Measurements from ENCODE around the gene ODAD4. TPM values are rescaled to one million over a fixed set of nuclear protein-coding genes. Genes with fewer than 3 reads are reported as not detected.

Gene ODAD4
- polyA plus RNA-seq, 1 of the 3 experiments (the other 2 are of a cell fraction), result 1.1 TPM

DNA sequence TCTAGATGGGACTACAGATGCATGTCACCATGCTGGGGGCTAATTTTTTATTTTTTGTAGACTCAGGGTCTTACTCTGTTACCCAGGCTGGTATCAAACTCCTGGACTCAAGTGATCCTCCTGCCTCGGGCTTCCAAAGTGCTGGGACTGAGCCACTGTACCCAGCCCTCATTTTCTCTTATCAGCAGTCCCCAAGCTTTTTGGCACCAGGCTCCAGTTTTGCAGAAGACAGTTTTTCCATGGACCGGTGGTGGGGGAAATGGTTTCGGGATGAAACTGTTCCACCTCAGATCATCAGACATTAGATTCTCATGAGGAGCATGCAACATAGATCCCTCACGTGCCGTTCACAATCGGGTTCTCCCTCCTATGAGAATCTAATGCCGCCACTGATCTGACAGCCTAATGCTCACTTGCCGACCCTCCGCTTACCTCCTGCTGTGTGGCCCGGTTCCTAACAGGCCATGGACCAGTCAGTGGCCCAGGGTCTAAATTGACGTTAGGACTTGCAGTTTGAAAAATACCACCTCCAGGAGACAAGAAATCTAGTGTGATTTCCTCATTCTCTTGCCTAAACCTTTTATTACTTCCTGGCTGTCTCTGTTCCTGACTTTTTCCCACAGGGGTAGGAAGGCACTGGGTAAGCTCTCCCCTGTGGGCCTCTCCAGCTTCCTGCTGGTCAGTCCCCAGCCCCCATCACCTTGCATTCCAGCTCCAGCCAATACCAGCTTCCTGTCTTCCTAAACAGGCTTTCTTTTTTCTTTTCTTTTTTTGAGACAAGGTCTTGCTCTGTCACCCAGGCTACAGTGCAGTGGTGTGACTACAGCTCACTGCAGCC is 26.8 kb downstream of the ODAD4 start:
- 93% methylated on average over 11 of the region's 11 CpGs for WGBS (ENCODE audit: low lambda C conversion rate)
- Histone ChIP-seq H3K9me3 (no peaks in the 10 kb centered on the region), H3K9me2 (no peaks in the 10 kb centered on the region), H3F3A (replicated peaks; ENCODE audit: insufficient read depth) (peaks cover 4% of the 10 kb centered on the region), H3K27me3 (ENCODE audit: insufficient read depth) (no peaks in the 10 kb centered on the region), H2AFZ (ENCODE audit: low read depth) (no peak overlapping the region), H4K20me1 (ENCODE audit: insufficient read depth) (no peaks in the 10 kb centered on the region), H3K4me3 (ENCODE audit: low read depth in 2 of 2, low read length in 1 of 2) (no peak overlapping the region), H3K27ac (ENCODE audit: low read depth in 2 of 2, low read length in 1 of 2) (no peak overlapping the region), H3K4me2 (no peak overlapping the region), H3K4me1 (ENCODE audit: control insufficient read depth in 1 of 2, insufficient read depth in 2 of 2, low read depth in 1 of 2, low read length in 1 of 2) (peaks cover 0 to 11% of the 10 kb centered on the region in 2 experiments; a peak in 1 of 4 replicates), H3K9ac (no peak overlapping the region), H3K36me3 (replicated peaks in 1 of 2; ENCODE audit: control insufficient read depth in 1 of 2, insufficient read depth in 2 of 2, low read length in 1 of 2) (no peaks in the 10 kb centered on the region), H3K79me2 (ENCODE audit: insufficient read depth) (no peaks in the 10 kb centered on the region)
- POLR2A ChIA-PET, result no interaction called here
- CTCF ChIA-PET, result interaction anchor here (0.6 to 7.1 kb wide), 8 partner anchors 27 to 220 kb away, joined by 3 to 67 read pairs (median 3); partner anchors contain the start of genes DNAJC7, NKIRAS2 and ODAD4
- DNase-seq, result no peak
- TF ChIP-seq, protein P1, sequence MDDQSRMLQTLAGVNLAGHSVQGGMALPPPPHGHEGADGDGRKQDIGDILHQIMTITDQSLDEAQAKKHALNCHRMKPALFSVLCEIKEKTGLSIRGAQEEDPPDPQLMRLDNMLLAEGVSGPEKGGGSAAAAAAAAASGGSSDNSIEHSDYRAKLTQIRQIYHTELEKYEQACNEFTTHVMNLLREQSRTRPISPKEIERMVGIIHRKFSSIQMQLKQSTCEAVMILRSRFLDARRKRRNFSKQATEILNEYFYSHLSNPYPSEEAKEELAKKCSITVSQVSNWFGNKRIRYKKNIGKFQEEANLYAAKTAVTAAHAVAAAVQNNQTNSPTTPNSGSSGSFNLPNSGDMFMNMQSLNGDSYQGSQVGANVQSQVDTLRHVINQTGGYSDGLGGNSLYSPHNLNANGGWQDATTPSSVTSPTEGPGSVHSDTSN (IDR thresholded peaks at IDR 0.05), result no peak
- TF ChIP-seq GATA2 (CRISPR knock-in tag; IDR thresholded peaks at IDR 0.05), result no peak
- no peak for TF ChIP-seq YY1 (IDR thresholded peaks at IDR 0.05; ENCODE audit: low read depth)
- TF ChIP-seq SIN3A (IDR thresholded peaks at IDR 0.05; ENCODE audit: borderline replicate concordance, low read depth, low read length), result no peak
- TF ChIP-seq FOXM1 (IDR thresholded peaks at IDR 0.05; ENCODE audit: low read depth), result no peak
- TF ChIP-seq FOXJ3 (CRISPR knock-in tag; IDR thresholded peaks at IDR 0.05), result no peak
- TF ChIP-seq GABPA (IDR thresholded peaks at IDR 0.05; ENCODE audit: low read depth), result no peak
- TF ChIP-seq SMC3 (IDR thresholded peaks at IDR 0.05; ENCODE audit: low read depth, low read length), result no peak
- TF ChIP-seq TAF1 (IDR thresholded peaks at IDR 0.05; ENCODE audit: borderline replicate concordance, low read depth, low read length), result no peak
- no peak for TF ChIP-seq FOSL2 (IDR thresholded peaks at IDR 0.05; ENCODE audit: borderline replicate concordance, low read depth)
- no peak for TF ChIP-seq USF2 (IDR thresholded peaks at IDR 0.05; ENCODE audit: borderline replicate concordance, low read depth, low read length)
- TF ChIP-seq, protein P2, sequence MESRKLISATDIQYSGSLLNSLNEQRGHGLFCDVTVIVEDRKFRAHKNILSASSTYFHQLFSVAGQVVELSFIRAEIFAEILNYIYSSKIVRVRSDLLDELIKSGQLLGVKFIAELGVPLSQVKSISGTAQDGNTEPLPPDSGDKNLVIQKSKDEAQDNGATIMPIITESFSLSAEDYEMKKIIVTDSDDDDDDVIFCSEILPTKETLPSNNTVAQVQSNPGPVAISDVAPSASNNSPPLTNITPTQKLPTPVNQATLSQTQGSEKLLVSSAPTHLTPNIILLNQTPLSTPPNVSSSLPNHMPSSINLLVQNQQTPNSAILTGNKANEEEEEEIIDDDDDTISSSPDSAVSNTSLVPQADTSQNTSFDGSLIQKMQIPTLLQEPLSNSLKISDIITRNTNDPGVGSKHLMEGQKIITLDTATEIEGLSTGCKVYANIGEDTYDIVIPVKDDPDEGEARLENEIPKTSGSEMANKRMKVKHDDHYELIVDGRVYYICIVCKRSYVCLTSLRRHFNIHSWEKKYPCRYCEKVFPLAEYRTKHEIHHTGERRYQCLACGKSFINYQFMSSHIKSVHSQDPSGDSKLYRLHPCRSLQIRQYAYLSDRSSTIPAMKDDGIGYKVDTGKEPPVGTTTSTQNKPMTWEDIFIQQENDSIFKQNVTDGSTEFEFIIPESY (IDR thresholded peaks at IDR 0.05; ENCODE audit: borderline replicate concordance, low read depth), result no peak
